RWPE2 (cell line): ENCODE measurements around the gene ERF.
"Not testable (repeated sequence)": the region's sequence is repeated elsewhere in the genome, so short reads cannot be mapped to it uniquely, and the experiment has no call there.

Experiments
- ATAC-seq: fragments of 200-7000 bp; cut with Tn5 transposase; 3 replicates; pipeline ENCODE4 v1.9.1; 2021; ENCODE audit warnings: low read depth
- DNase-seq: peaks from one replicate; pipeline ENCODE4 v3.0.0-alpha.2; 2020; ENCODE audit warnings: low spot score
- H3K27ac ChIP-seq: fragments of 450-650 bp; 2 replicates; pipeline ENCODE4 v1.5.1; 2017; ENCODE audit warnings: mild to moderate bottlenecking; ENCODE audit not compliant: poor library complexity, severe bottlenecking
- H3K27me3 ChIP-seq: fragments of 250-450 bp; sonication (Bioruptor Pico); 2 replicates; pipeline ENCODE4 v1.5.1; 2021; ENCODE audit warnings: mild to moderate bottlenecking, moderate library complexity; ENCODE audit not compliant: insufficient read depth, poor library complexity, severe bottlenecking
- H3K36me3 ChIP-seq: fragments of 250-450 bp; sonication (Bioruptor Pico); 2 replicates; pipeline ENCODE4 v1.5.1; 2020; ENCODE audit warnings: low read depth, mild to moderate bottlenecking, moderate library complexity
- H3K4me1 ChIP-seq: fragments of 250-450 bp; sonication (Bioruptor Pico); 2 replicates; pipeline ENCODE4 v1.5.1; 2021; ENCODE audit warnings: mild to moderate bottlenecking, moderate library complexity; ENCODE audit not compliant: insufficient read depth, poor library complexity, severe bottlenecking
- H3K4me3 ChIP-seq: fragments of 250-450 bp; sonication (Bioruptor Pico); 2 replicates; pipeline ENCODE4 v1.5.1; 2021; ENCODE audit warnings: mild to moderate bottlenecking, moderate library complexity; ENCODE audit not compliant: severe bottlenecking
- H3K9me3 ChIP-seq: fragments of 250-450 bp; sonication (Bioruptor Pico); 2 replicates; pipeline ENCODE4 v1.5.1; 2021; ENCODE audit warnings: mild to moderate bottlenecking, moderate library complexity; ENCODE audit not compliant: severe bottlenecking
- CTCF ChIP-seq: fragments of 450-650 bp; IDR thresholded peaks from one replicate; pipeline ENCODE4 v1.5.1; 2017; ENCODE audit warnings: mild to moderate bottlenecking, moderate library complexity; ENCODE audit not compliant: poor library complexity, severe bottlenecking

The ERF gene

GRCh38 chr19:42267644-42268141, 12.8 kb upstream of the ERF start:
- Histone ChIP-seq H3K9me3 (no peaks in the 10 kb centered on the region), H3K36me3 (no peaks in the 10 kb centered on the region), H3K27me3 (no peaks in the 10 kb centered on the region), H3K4me1 (peaks cover 5% of the 10 kb centered on the region), H3K27ac (peak overlapping the region; percentile 98), H3K4me3 (peak overlapping the region; percentile 84)
- no peak for DNase-seq
- no peak for TF ChIP-seq CTCF
- no peak for ATAC-seq

- DNase-seq, H3K4me1 ChIP-seq, H3K4me3 ChIP-seq, H3K9me3 ChIP-seq, H3K36me3 ChIP-seq, H3K27me3 ChIP-seq, ATAC-seq: not testable (repeated sequence)
- peak overlapping the region; percentile 98 for H3K27ac ChIP-seq
Observed at GRCh38 chr19:42266928-42267603, 12.1 kb upstream of the ERF start.

- not testable (repeated sequence) for H3K9me3 ChIP-seq, DNase-seq, H3K27me3 ChIP-seq, ATAC-seq, H3K27ac ChIP-seq, H3K4me3 ChIP-seq, H3K4me1 ChIP-seq, H3K36me3 ChIP-seq
Observed at GRCh38 chr19:42266105-42266504, 11.2 kb upstream of the ERF start.

- ATAC-seq (no peak), DNase-seq (no peak)
- H3K27me3 ChIP-seq, result no peaks in the 10 kb centered on the region
- no peak overlapping the region for H3K4me3 ChIP-seq
- no peak for TF ChIP-seq CTCF
- no peaks in the 10 kb centered on the region for H3K36me3 ChIP-seq
- no peaks in the 10 kb centered on the region for H3K4me1 ChIP-seq
- H3K9me3 ChIP-seq, result no peaks in the 10 kb centered on the region
- H3K27ac ChIP-seq, result no peak overlapping the region
Observed at GRCh38 chr19:42261763-42262162, 6.8 kb upstream of the ERF start.

GRCh38 chr19:42257842-42258241, 2.9 kb upstream of the ERF start:
- not testable (repeated sequence) for H3K9me3 ChIP-seq, DNase-seq, H3K4me1 ChIP-seq, H3K4me3 ChIP-seq, H3K36me3 ChIP-seq, H3K27me3 ChIP-seq, ATAC-seq, H3K27ac ChIP-seq

- Histone ChIP-seq H3K27ac (peak overlapping the region; percentile 96), H3K27me3 (no peaks in the 10 kb centered on the region), H3K4me1 (peaks cover 7% of the 10 kb centered on the region), H3K36me3 (0 out of 2 replicates have a peak, but pooled peaks cover 5% of the 10 kb centered on the region), H3K4me3 (peak overlapping the region; percentile 79), H3K9me3 (no peaks in the 10 kb centered on the region)
- ATAC-seq (peak; percentile 52), DNase-seq (no peak)
- no peak for TF ChIP-seq CTCF
Observed at GRCh38 chr19:42255766-42256745, 1.1 kb upstream of the ERF start.
